Lower lobe of right lung (tissue), 2 donors: ENCODE results near the gene BICD2. TPM values are rescaled to one million over a fixed set of nuclear protein-coding genes. Genes with fewer than 3 reads are reported as not detected.
"Not testable (repeated sequence)": the region's sequence is repeated elsewhere in the genome, so short reads cannot be mapped to it uniquely, and the experiment has no call there.

Source experiments
- ATAC-seq, 2 donors: fragments of 200-7000 bp; cut with Tn5 transposase; one replicate each; pipeline ENCODE4 v1.9.1; 2020 to 2022; ENCODE audit warnings: mild to moderate bottlenecking in 2 of 2, moderate library complexity in 2 of 2
- DNase-seq: peaks from one replicate; pipeline ENCODE4 v3.0.0-alpha.2; 2020
- H3K27ac ChIP-seq: fragments of 200-600 bp; one replicate; pipeline ENCODE4 v1.8.0; 2022
- H3K27me3 ChIP-seq: fragments of 200-600 bp; one replicate; pipeline ENCODE4 v1.8.0; 2022; ENCODE audit warnings: low read depth
- H3K36me3 ChIP-seq: fragments of 200-600 bp; one replicate; pipeline ENCODE4 v1.8.0; 2022; ENCODE audit warnings: mild to moderate bottlenecking
- H3K4me1 ChIP-seq: fragments of 200-600 bp; one replicate; pipeline ENCODE4 v1.8.0; 2022
- H3K4me3 ChIP-seq: fragments of 200-600 bp; one replicate; pipeline ENCODE4 v1.8.0; 2022; ENCODE audit warnings: mild to moderate bottlenecking
- H3K9me3 ChIP-seq: fragments of 200-600 bp; one replicate; pipeline ENCODE4 v1.8.0; 2022
- intact Hi-C: fragments of 100-400 bp; cut with DNase I; formaldehyde crosslinking; loops from one replicate; pipeline ENCODE4 v1.11.0; 2022
- total RNA-seq: library from RNA; stranded (reverse); fragmentation: NEBNext Ultra II Directional; extraction: Animal tissue kit (Norgen Biotek cat#: 25700); gene quantifications from one replicate; pipeline ENCODE4 v1.2.1, GENCODE V29; 2021
- TF ChIP-seq, protein P1 (sequence below): fragments of 200-600 bp; IDR thresholded peaks from one replicate; pipeline ENCODE4 v1.8.0; 2022; ENCODE audit warnings: antibody characterized with exemption, mild to moderate bottlenecking
- donor health status: DM: no; HTN: yes; CAD: no; lungs with severe emphysema.

BICD2 gene
- total RNA-seq, 1 donor from 2014 or later, result 34.9 TPM

DNA sequence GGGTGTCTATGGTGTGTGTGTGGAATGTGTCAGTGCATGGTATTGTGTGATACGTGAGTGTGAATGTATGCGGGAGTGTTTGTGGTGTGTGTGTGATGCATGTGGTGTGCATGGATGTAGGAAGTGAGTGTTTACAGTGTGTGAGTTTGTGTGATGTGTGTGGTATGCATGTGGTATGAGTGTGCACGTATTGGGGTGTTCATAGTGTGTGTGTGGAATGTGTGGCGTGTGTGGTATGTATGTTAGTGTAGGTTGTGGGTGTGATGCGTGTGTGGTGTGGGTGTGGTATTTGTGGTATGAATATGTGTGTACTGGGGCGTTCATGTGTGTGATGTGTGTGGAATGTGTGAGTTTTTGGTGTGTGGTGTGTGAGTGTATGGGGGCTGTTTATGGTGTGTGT is 40.1 kb upstream of the BICD2 start:
- H3K4me1 ChIP-seq, result peaks cover 25% of the 10 kb centered on the region
- DNase-seq (no peak), ATAC-seq (no peak)
- intact Hi-C loops, result no loop called here
- H3K9me3 ChIP-seq, result no peaks in the 10 kb centered on the region
- no peak overlapping the region for H3K4me3 ChIP-seq
- peaks cover 73% of the 10 kb centered on the region for H3K27me3 ChIP-seq
- H3K36me3 ChIP-seq, result no peaks in the 10 kb centered on the region
- TF ChIP-seq, protein P1, sequence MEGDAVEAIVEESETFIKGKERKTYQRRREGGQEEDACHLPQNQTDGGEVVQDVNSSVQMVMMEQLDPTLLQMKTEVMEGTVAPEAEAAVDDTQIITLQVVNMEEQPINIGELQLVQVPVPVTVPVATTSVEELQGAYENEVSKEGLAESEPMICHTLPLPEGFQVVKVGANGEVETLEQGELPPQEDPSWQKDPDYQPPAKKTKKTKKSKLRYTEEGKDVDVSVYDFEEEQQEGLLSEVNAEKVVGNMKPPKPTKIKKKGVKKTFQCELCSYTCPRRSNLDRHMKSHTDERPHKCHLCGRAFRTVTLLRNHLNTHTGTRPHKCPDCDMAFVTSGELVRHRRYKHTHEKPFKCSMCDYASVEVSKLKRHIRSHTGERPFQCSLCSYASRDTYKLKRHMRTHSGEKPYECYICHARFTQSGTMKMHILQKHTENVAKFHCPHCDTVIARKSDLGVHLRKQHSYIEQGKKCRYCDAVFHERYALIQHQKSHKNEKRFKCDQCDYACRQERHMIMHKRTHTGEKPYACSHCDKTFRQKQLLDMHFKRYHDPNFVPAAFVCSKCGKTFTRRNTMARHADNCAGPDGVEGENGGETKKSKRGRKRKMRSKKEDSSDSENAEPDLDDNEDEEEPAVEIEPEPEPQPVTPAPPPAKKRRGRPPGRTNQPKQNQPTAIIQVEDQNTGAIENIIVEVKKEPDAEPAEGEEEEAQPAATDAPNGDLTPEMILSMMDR, result no peak
- H3K27ac ChIP-seq, result no peak overlapping the region

DNA sequence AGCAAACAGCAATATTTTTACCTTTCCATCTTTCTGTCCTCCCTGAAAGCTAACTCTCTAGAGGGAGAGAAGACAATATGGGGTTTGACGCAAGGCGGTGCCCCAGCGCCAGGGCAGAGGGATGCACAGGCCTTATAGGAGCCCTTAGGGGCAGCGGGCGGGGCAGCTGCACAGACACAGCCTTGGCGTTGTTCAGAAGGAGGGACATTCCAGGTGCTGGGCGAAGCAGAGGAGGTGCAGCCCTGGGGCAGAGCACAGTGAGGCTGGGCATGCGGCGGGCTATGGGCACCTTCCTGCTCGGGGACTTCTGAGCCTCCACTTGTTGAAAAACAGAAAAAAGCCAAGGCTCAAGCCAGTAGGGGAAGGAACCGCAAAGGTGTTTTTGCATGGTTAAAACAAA is 33.7 kb upstream of the BICD2 start:
- ATAC-seq (no peak), DNase-seq (no peak)
- intact Hi-C loops, result no loop called here
- H3K9me3 ChIP-seq, result no peaks in the 10 kb centered on the region
- H3K27ac ChIP-seq, result no peak overlapping the region
- no peaks in the 10 kb centered on the region for H3K4me1 ChIP-seq
- TF ChIP-seq, protein P1, result no peak
- peaks cover 46% of the 10 kb centered on the region for H3K27me3 ChIP-seq
- H3K4me3 ChIP-seq, result no peak overlapping the region
- H3K36me3 ChIP-seq, result no peaks in the 10 kb centered on the region

DNA sequence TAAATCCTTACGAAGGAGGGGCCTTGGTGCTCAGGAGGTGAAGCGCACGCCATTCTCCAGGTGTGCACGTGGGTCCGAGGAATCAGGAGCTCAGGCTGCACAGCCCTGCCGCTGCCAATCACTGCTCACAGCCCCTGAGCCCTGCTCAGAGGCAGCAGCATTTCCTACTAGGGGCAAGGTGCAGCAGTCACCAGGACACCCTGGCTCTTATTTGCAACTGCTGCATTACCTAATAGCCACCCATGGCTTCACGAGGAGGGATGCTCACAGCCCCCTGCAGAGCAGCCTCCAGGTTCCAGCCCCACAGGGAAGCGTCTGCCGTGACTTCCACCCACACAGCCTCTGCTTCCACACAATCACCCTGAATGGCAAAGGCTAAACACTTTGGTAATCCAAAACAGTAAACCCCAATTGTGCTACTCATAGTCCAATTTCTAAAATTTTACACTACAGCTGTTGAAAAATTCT is 31.7 kb upstream of the BICD2 start:
- H3K27ac ChIP-seq, ATAC-seq, intact Hi-C loops: not testable (repeated sequence)

DNA sequence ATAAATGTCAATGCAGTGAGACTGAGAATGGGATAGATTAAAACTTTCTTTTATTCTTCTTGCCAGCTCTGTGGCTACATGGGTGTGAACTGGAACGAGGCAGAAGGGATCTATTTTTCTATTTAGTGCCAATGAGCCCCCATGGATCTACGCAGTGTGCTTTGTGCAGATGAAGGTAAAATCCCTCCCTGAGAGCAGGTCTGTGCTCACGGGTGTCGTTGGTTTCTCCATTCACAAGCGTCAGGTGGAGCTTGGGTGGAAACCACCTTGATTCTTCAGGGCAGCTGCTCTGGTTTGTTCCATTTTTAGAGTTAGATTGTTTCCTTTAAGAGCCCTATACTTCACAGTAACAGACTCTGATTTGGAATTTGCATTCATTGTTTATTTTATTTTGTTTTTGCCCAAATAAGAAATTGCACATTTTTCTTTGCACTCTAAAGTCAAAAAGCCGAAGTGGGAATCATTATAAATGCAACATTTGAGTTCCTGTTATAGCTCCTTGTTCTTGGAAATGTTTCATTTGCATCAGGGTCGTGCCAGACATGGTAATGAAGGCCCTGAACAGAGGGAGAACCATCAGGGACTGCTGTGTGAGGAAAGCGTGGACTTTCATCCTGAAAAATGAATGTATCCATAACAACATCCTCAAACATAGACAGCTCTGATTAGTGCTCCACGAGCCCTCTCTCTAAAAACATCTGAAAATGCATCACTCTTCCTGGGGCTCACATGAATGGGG is 31.1 kb upstream of the BICD2 start:
- TF ChIP-seq, protein P1, result no peak
- intact Hi-C loops, result no loop called here
- H3K27ac ChIP-seq, result no peak overlapping the region
- peaks cover 36% of the 10 kb centered on the region for H3K27me3 ChIP-seq
- DNase-seq, result no peak
- ATAC-seq, result no peak
- no peak overlapping the region for H3K4me3 ChIP-seq
- no peaks in the 10 kb centered on the region for H3K36me3 ChIP-seq
- peaks cover under 1% of the 10 kb centered on the region for H3K4me1 ChIP-seq
- no peaks in the 10 kb centered on the region for H3K9me3 ChIP-seq

More for the DNA sequence above, 31.7 kb upstream of the BICD2 start:
- peaks cover 42% of the 10 kb centered on the region for H3K27me3 ChIP-seq
- H3K9me3 ChIP-seq, DNase-seq, H3K36me3 ChIP-seq, H3K4me1 ChIP-seq, H3K4me3 ChIP-seq: not testable (repeated sequence)

DNA sequence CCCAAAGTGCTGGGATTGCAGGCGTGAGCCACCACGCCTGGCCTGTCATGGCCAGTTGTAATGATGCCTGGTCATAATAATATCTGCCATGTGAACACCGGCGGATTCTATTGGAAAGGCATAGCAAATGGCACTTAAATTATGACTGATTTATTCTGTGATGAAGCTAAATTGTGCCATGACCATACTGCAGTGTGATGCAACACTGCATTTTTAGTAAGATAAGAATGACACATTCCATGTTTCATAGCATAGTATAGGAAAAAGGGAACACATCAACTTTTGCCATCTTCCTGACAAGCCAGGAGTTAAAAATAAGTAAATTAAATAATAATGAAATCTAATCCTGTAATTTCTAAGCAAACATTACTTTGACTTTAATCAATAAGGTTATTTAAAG is 30.4 kb upstream of the BICD2 start:
- intact Hi-C loops, result no loop called here
- Histone ChIP-seq H3K4me1 (peaks cover 3% of the 10 kb centered on the region), H3K4me3 (no peak overlapping the region), H3K27me3 (peaks cover 30% of the 10 kb centered on the region), H3K36me3 (no peaks in the 10 kb centered on the region), H3K9me3 (no peaks in the 10 kb centered on the region), H3K27ac (no peak overlapping the region)
- DNase-seq, result no peak
- TF ChIP-seq, protein P1, result no peak
- ATAC-seq, result no peak

DNA sequence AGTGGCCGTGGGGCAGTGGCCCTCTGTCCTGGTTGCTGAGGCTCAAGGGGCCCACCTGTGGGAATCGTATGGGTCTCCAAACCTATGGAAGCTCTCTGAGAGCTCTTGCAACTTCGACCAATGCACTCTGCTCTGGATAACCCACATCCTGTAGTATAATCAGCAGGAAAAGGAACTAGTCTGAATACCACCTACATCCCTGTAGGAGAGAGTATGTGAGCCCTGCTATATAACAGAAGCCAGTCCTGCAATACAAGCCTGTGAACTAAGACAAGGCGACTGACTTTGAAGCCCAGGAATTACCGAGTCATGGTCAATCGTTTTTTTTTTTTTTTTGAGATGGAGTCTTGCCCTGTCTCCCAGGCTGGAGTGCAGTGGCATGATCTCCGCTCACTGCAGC is 29.8 kb upstream of the BICD2 start:
- no peaks in the 10 kb centered on the region for H3K9me3 ChIP-seq
- no peak overlapping the region for H3K4me3 ChIP-seq
- peaks cover 28% of the 10 kb centered on the region for H3K27me3 ChIP-seq
- H3K4me1 ChIP-seq, result peaks cover 3% of the 10 kb centered on the region
- no peaks in the 10 kb centered on the region for H3K36me3 ChIP-seq
- no peak overlapping the region for H3K27ac ChIP-seq
- intact Hi-C loops, result no loop called here
- no peak for DNase-seq
- no peak for ATAC-seq
- TF ChIP-seq, protein P1, result no peak
